GM12873 (cell line): ENCODE measurements around the gene TP53AIP1.

Experiments used
- CTCF ChIP-seq: IDR thresholded peaks from 2 replicates; pipeline ENCODE4 v1.5.1; 2012; ENCODE audit warnings: low read depth, mild to moderate bottlenecking, moderate library complexity, low read length, control low read depth; ENCODE audit not compliant: insufficient read depth; ENCODE audit errors: missing control alignments

Gene TP53AIP1

GRCh38 chr11:128967578-128967977, 24.9 kb upstream of the TP53AIP1 start:
- TF ChIP-seq CTCF = no peak

GRCh38 chr11:128965485-128965884, 22.8 kb upstream of the TP53AIP1 start:
- no peak for TF ChIP-seq CTCF

GRCh38 chr11:128964463-128964930, 21.8 kb upstream of the TP53AIP1 start:
- TF ChIP-seq CTCF = no peak

- TF ChIP-seq CTCF = no peak
Observed at GRCh38 chr11:128963744-128964325, 21.2 kb upstream of the TP53AIP1 start.

GRCh38 chr11:128962896-128963295, 20.2 kb upstream of the TP53AIP1 start:
- TF ChIP-seq CTCF = no peak

GRCh38 chr11:128961645-128962044, 19.0 kb upstream of the TP53AIP1 start:
- TF ChIP-seq CTCF = no peak

- no peak for TF ChIP-seq CTCF
Observed at GRCh38 chr11:128957202-128957482, 14.5 kb upstream of the TP53AIP1 start.
